H9 (cell line): ENCODE data around the gene CELA2B. TPM values are rescaled to one million over a fixed set of nuclear protein-coding genes. Genes with fewer than 3 reads are reported as not detected.

Experiments
- DNase-seq: peaks from one replicate; pipeline ENCODE4 v3.0.0-alpha.2; 2017
- H2AFZ ChIP-seq: one replicate; pipeline ENCODE4 v1.6.1; 2013; ENCODE audit warnings: mild to moderate bottlenecking, low read length, control low read depth, moderate library complexity
- H2AK5ac ChIP-seq: 2 replicates; pipeline ENCODE4 v1.6.1; 2013; ENCODE audit warnings: low read length, control low read depth, mixed read lengths; ENCODE audit not compliant: insufficient read length
- H2BK120ac ChIP-seq: one replicate; pipeline ENCODE4 v1.6.1; 2013; ENCODE audit warnings: low read depth, mild to moderate bottlenecking, low read length, control low read depth, inconsistent platforms; ENCODE audit not compliant: poor library complexity, severe bottlenecking
- H2BK12ac ChIP-seq: 2 replicates; pipeline ENCODE4 v1.6.1; 2013; ENCODE audit warnings: low read length, control low read depth, mixed read lengths, low read depth; ENCODE audit not compliant: insufficient read length
- H2BK15ac ChIP-seq: 2 replicates; pipeline ENCODE4 v1.6.1; 2013; ENCODE audit warnings: low read depth, low read length, control low read depth
- H2BK20ac ChIP-seq: one replicate; pipeline ENCODE4 v1.6.1; 2013; ENCODE audit warnings: low read depth, mild to moderate bottlenecking, low read length, control low read depth, inconsistent platforms; ENCODE audit not compliant: poor library complexity, severe bottlenecking
- H2BK5ac ChIP-seq: 2 replicates; pipeline ENCODE4 v1.6.1; 2013; ENCODE audit warnings: low read length, control low read depth, mixed read lengths; ENCODE audit not compliant: insufficient read length
- H3K14ac ChIP-seq: 2 replicates; pipeline ENCODE4 v1.6.1; 2013; ENCODE audit warnings: low read length, control low read depth; ENCODE audit not compliant: insufficient read depth
- H3K18ac ChIP-seq: 2 replicates; pipeline ENCODE4 v1.6.1; 2013; ENCODE audit warnings: low read depth, mild to moderate bottlenecking, mixed read lengths, low read length, control low read depth; ENCODE audit not compliant: insufficient read length
- H3K23ac ChIP-seq: 2 replicates; pipeline ENCODE4 v1.6.1; 2013; ENCODE audit warnings: low read length, control low read depth, mixed read lengths, low read depth; ENCODE audit not compliant: insufficient read length
- H3K23me2 ChIP-seq: 2 replicates; pipeline ENCODE4 v1.6.1; 2013; ENCODE audit warnings: low read depth, mild to moderate bottlenecking, mixed read lengths, low read length, control low read depth; ENCODE audit not compliant: insufficient read length, poor library complexity, severe bottlenecking
- H3K27ac ChIP-seq: 2 replicates; pipeline ENCODE4 v1.5.1; 2013; ENCODE audit warnings: low read length, control low read depth, mixed read lengths, low read depth; ENCODE audit not compliant: insufficient read length
- H3K27me3 ChIP-seq: 2 replicates; pipeline ENCODE4 v1.6.1; 2013; ENCODE audit warnings: low read length, control low read depth, inconsistent platforms; ENCODE audit not compliant: insufficient read depth
- H3K4ac ChIP-seq: 2 replicates; pipeline ENCODE4 v1.6.1; 2013; ENCODE audit warnings: low read depth, mild to moderate bottlenecking, control low read depth, inconsistent platforms, low read length, moderate library complexity
- H3K4me1 ChIP-seq: 2 replicates; pipeline ENCODE4 v1.6.1; 2013; ENCODE audit warnings: low read length, control low read depth, inconsistent platforms; ENCODE audit not compliant: insufficient read depth
- H3K4me2 ChIP-seq: 2 replicates; pipeline ENCODE4 v1.6.1; 2013; ENCODE audit warnings: low read length, control low read depth, mixed read lengths; ENCODE audit not compliant: insufficient read length, insufficient read depth
- H3K56ac ChIP-seq: 2 replicates; pipeline ENCODE4 v1.6.1; 2013; ENCODE audit warnings: low read depth, mild to moderate bottlenecking, mixed read lengths, low read length, control low read depth; ENCODE audit not compliant: insufficient read length
- H3K79me1 ChIP-seq: 2 replicates; pipeline ENCODE4 v1.6.1; 2013; ENCODE audit warnings: low read depth, mild to moderate bottlenecking, moderate library complexity, low read length, control low read depth, inconsistent platforms; ENCODE audit not compliant: insufficient read depth, poor library complexity, severe bottlenecking
- H3K79me2 ChIP-seq: 2 replicates; pipeline ENCODE4 v1.6.1; 2013; ENCODE audit warnings: low read length, control low read depth, inconsistent platforms; ENCODE audit not compliant: insufficient read depth
- H3K9ac ChIP-seq: 2 replicates; pipeline ENCODE4 v1.6.1; 2013; ENCODE audit warnings: low read length, control low read depth, mixed read lengths; ENCODE audit not compliant: insufficient read length; ENCODE audit errors: extremely low read depth
- H3K9me3 ChIP-seq: one replicate; pipeline ENCODE4 v1.6.1; 2013; ENCODE audit warnings: low read depth, low read length, inconsistent platforms; ENCODE audit not compliant: control insufficient read depth
- H3T11ph ChIP-seq: one replicate; pipeline ENCODE4 v1.6.1; 2013; ENCODE audit warnings: mild to moderate bottlenecking, low read length, control low read depth, inconsistent platforms
- H4K20me1 ChIP-seq: one replicate; pipeline ENCODE4 v1.6.1; 2013; ENCODE audit not compliant: control insufficient read depth, insufficient read length, insufficient read depth
- H4K5ac ChIP-seq: 2 replicates; pipeline ENCODE4 v1.6.1; 2013; ENCODE audit warnings: low read depth, mild to moderate bottlenecking, mixed read lengths, low read length, control low read depth; ENCODE audit not compliant: insufficient read length
- H4K8ac ChIP-seq: replicated peaks from 2 replicates; pipeline ENCODE4 v1.6.1; 2013; ENCODE audit warnings: low read length, control low read depth, mixed read lengths, low read depth; ENCODE audit not compliant: insufficient read length
- H4K91ac ChIP-seq: 2 replicates; pipeline ENCODE4 v1.6.1; 2013; ENCODE audit warnings: low read depth, mild to moderate bottlenecking, moderate library complexity, mixed read lengths, low read length, control low read depth; ENCODE audit not compliant: insufficient read length
- H3K27ac Mint-ChIP-seq, 3 experiments: 2 replicates in 2 of 3; 3 replicates in 1 of 3; pipeline ENCODE4 v1.8.0; 2020 to 2021; ENCODE audit warnings: mixed read lengths in 3 of 3, mild to moderate bottlenecking in 1 of 3, moderate library complexity in 1 of 3
- H3K27me3 Mint-ChIP-seq: 2 replicates; pipeline ENCODE4 v1.8.0; 2021; ENCODE audit warnings: low read depth, mild to moderate bottlenecking, moderate library complexity, mixed read lengths
- H3K36me3 Mint-ChIP-seq, 3 experiments: 2 replicates in 2 of 3; 3 replicates in 1 of 3; pipeline ENCODE4 v1.8.0; 2020 to 2021; ENCODE audit warnings: low read depth in 3 of 3, mixed read lengths in 3 of 3; ENCODE audit not compliant: insufficient read depth in 1 of 3
- H3K4me1 Mint-ChIP-seq, 2 experiments: 2 replicates each; pipeline ENCODE4 v1.8.0; 2020; ENCODE audit warnings: mixed read lengths in 2 of 2
- H3K4me3 Mint-ChIP-seq, 2 experiments: 2 replicates in 1 of 2; 3 replicates in 1 of 2; pipeline ENCODE4 v1.8.0; 2020 to 2021; ENCODE audit warnings: mild to moderate bottlenecking in 2 of 2, mixed read lengths in 2 of 2, moderate library complexity in 1 of 2
- H3K9me3 Mint-ChIP-seq, 2 experiments: 2 replicates in 1 of 2; 3 replicates in 1 of 2; pipeline ENCODE4 v1.8.0; 2020; ENCODE audit warnings: mild to moderate bottlenecking in 2 of 2, mixed read lengths in 2 of 2, moderate library complexity in 1 of 2
- CTCF ChIP-seq: fragments of 200-600 bp; sonication (generic); conservative IDR thresholded peaks from 3 replicates; pipeline ENCODE4 v1.8.0; 2021; ENCODE audit warnings: antibody characterized with exemption, mild to moderate bottlenecking
- total RNA-seq: library from RNA; stranded (reverse); gene quantifications from 2 replicates; pipeline ENCODE4 v1.2.1, GENCODE V29; 2021

CELA2B gene
- total RNA-seq, 1 experiment from 2014 or later = not detected

GRCh38 chr1:15468145-15468544 lies 7.8 kb upstream of the CELA2B start:
- Histone ChIP-seq H2AK5ac (no peak overlapping the region), H4K20me1 (no peaks in the 10 kb centered on the region), H3K79me1 (no peaks in the 10 kb centered on the region), H2AFZ (no peak overlapping the region), H2BK120ac (no peak overlapping the region), H2BK5ac (no peak overlapping the region), H2BK20ac (no peak overlapping the region), H3K27ac (no peak overlapping the region), H2BK12ac (no peak overlapping the region), H3T11ph (no peak overlapping the region), H3K4me1 (no peaks in the 10 kb centered on the region), H3K18ac (no peak overlapping the region), H3K23ac (no peak overlapping the region), H3K4me2 (no peak overlapping the region), H4K5ac (no peak overlapping the region), H3K79me2 (no peaks in the 10 kb centered on the region), H3K27me3 (no peaks in the 10 kb centered on the region), H3K9ac (no peak overlapping the region), H3K14ac (no peak overlapping the region), H4K91ac (no peak overlapping the region), H3K4ac (no peak overlapping the region), H4K8ac (no peak overlapping the region), H2BK15ac (no peak overlapping the region), H3K56ac (no peak overlapping the region), H3K9me3 (no peaks in the 10 kb centered on the region), H3K23me2 (no peaks in the 10 kb centered on the region)
- Mint-ChIP-seq H3K36me3 (no peaks in the 10 kb centered on the region), H3K27me3 (peaks cover 9% of the 10 kb centered on the region), H3K9me3 (no peaks in the 10 kb centered on the region), H3K4me1 (peaks cover 3 to 9% of the 10 kb centered on the region in 2 experiments; a peak in 3 of 4 replicates), H3K4me3 (no peak overlapping the region), H3K27ac (no peak overlapping the region)
- TF ChIP-seq CTCF = no peak
- DNase-seq = no peak
